Activated naive CD8-positive, alpha-beta T cell (primary cell): ENCODE measurements around the gene GOLT1A.
"Not testable (repeated sequence)": the region's sequence is repeated elsewhere in the genome, so short reads cannot be mapped to it uniquely, and the experiment has no call there.

ENCODE experiments used
- H3K27ac Mint-ChIP-seq: one replicate; pipeline ENCODE4 v1.8.0; 2021; ENCODE audit warnings: mixed read lengths
- H3K27me3 Mint-ChIP-seq: one replicate; pipeline ENCODE4 v1.8.0; 2021; ENCODE audit warnings: mixed read lengths
- H3K36me3 Mint-ChIP-seq: one replicate; pipeline ENCODE4 v1.8.0; 2021; ENCODE audit warnings: mixed read lengths
- H3K4me1 Mint-ChIP-seq: one replicate; pipeline ENCODE4 v1.8.0; 2021; ENCODE audit warnings: low read depth, mixed read lengths
- H3K4me3 Mint-ChIP-seq: one replicate; pipeline ENCODE4 v1.8.0; 2021; ENCODE audit warnings: mild to moderate bottlenecking, mixed read lengths
- H3K9me3 Mint-ChIP-seq: one replicate; pipeline ENCODE4 v1.8.0; 2021; ENCODE audit warnings: low read depth, mixed read lengths

The GOLT1A gene

DNA sequence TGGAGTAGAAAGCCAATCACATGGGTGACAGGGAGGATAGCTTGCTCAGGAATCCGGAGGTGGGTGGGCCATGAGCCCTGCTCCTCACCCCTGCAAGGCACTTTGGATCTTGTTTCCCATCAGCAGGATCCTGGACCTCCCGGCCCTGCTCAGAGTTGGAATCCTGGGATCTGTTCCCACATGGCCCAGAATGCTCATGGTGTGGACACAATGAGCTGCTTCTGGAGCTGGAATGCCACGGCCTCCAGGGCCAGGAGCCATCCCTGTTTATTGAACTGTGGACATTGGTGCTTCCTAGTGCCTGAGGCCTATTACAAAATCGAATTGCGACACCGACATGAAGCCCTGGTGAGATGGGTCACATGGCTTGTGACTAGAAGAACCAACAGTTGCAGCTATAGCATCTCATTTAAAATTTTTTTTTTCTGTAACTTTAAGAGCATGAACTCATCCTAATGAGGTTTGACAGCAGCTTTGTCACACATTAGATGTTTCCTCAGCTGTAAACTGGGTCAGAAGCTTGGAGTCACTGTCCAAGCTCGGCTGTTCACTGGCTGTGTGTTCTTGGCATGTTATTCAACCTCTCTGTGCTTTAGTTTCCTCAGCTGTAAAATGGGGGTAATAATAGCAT, 40.4 kb upstream of the GOLT1A start:
- no peaks in the 10 kb centered on the region for H3K4me1 Mint-ChIP-seq
- no peak overlapping the region for H3K4me3 Mint-ChIP-seq
- no peaks in the 10 kb centered on the region for H3K27me3 Mint-ChIP-seq
- H3K36me3 Mint-ChIP-seq: no peaks in the 10 kb centered on the region
- H3K9me3 Mint-ChIP-seq: no peaks in the 10 kb centered on the region
- no peak overlapping the region for H3K27ac Mint-ChIP-seq

DNA sequence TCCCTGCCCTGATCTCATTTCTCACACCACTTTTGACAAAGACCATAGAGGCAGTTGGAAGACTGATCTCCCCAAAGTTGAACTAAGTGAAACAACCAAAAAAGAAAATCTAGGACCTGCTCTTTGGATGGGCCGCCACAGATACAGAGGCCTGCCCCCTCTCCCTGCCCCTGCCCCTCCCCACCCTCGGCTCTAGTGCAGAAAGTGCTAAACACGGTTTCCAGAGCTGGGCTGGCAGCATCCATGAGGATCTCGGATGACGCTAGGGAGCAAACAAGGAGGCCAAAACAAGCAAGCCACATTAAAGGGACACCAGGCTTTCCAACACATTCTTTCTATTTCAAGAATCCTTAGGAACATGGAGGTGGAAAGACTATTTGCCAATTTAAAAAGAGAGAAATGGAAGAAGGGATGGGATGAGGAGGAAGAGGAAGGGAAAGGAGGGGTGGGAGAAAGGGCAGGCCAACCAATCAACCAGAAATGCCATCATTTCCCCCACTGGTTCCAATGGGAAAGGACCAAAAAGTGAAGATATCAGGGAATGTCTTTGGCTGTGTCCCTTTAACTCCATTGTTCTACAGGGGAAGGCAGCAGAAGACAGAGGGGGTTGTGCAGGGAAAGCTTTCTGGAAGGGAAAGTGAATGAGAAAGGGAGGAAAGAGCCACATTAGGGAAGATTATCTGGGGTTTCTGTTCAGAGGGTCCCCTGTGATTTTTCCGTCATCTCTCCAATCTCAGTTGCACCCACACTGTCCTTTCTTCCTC, 38.3 kb upstream of the GOLT1A start:
- Mint-ChIP-seq H3K36me3 (no peaks in the 10 kb centered on the region), H3K9me3 (no peaks in the 10 kb centered on the region), H3K27ac (no peak overlapping the region), H3K27me3 (no peaks in the 10 kb centered on the region), H3K4me3 (no peak overlapping the region), H3K4me1 (no peaks in the 10 kb centered on the region)

DNA sequence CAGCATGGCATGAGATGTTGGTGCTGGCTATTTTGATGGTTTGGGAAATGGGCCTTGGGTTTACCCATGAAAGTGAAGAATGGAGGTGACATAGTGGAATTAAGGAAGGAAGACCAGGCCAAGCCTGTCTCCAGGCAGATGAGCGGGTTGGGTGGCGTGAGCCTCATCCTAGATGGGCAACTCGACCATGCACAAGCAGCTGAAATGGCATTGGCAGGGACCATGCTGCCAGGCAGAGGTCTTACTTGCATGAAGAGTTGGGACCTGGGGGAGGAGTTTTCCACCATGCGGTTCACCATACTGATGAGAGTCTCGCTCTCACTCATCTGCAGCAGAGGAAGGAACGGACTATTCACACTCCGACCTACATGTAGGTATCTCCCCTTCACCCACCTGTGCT, 37.5 kb upstream of the GOLT1A start:
- Mint-ChIP-seq H3K27ac (no peak overlapping the region), H3K9me3 (no peaks in the 10 kb centered on the region), H3K36me3 (no peaks in the 10 kb centered on the region), H3K27me3 (no peaks in the 10 kb centered on the region), H3K4me1 (no peaks in the 10 kb centered on the region), H3K4me3 (no peak overlapping the region)

DNA sequence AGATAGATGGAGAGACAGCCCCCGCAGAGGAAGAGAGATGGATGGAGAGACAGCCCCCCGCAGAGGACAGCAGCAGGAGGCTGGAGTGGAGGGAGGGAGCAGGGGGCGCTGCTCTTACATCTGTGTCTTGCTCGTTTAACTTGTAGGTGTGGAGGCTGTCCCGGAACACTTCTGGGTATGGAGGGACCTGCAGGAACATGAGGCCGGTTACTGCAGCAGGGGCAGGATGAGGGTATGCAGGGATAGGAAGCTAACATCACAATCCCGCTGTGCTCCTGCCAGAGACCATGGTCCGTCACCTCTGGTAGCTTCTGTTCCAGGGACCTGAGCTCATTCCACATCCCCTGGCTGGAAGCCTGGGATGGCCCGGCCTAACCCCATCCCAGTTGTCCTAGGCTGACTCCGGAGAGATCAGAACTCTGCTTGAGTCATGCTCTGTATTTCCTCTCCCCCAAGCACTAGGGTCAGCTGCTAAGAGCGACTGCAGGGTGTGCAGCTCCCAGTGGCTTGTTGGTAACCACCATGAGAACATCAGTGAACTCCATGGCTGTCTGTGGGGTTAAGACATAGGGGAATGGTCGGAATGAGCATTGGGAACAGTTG, 36.7 kb upstream of the GOLT1A start:
- no peak overlapping the region for H3K4me3 Mint-ChIP-seq
- H3K27ac Mint-ChIP-seq: no peak overlapping the region
- H3K9me3 Mint-ChIP-seq: no peaks in the 10 kb centered on the region
- H3K4me1 Mint-ChIP-seq: no peaks in the 10 kb centered on the region
- H3K27me3 Mint-ChIP-seq: no peaks in the 10 kb centered on the region
- no peaks in the 10 kb centered on the region for H3K36me3 Mint-ChIP-seq

DNA sequence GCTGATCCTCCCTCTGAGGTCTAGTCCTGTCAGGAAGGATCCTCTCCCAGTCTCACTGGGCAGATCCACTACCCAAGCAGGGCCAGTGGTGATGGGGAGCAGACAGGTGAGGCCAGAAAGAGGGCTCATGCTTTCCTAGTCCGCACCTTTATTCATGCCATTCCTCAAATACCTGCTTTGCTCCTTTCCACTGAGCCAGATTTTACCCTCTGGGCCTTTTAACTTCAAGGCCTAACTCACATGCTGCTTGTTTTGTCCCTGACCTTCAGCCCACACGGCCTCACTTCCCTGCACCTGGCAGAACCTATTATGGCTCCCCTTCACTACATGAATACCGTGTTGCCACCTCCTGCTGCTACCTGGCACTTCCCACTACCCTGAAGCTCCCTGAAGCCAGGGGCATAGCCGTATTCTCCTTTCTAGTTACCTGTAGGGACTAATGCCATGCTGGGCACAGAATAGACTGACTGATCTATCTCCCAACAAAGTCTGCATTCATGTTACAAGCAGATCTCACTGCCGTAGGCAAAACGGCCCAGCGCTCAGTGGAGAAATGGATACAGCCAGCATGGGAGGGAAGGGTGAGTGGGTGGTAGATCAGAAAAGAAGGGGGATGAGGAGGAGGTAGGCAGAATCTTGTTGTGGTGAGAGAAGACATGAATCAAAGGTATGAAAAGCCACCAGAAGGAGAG, 36.1 kb upstream of the GOLT1A start:
- Mint-ChIP-seq H3K27me3 (no peaks in the 10 kb centered on the region), H3K36me3 (no peaks in the 10 kb centered on the region), H3K27ac (no peak overlapping the region), H3K9me3 (no peaks in the 10 kb centered on the region), H3K4me3 (no peak overlapping the region), H3K4me1 (no peaks in the 10 kb centered on the region)

DNA sequence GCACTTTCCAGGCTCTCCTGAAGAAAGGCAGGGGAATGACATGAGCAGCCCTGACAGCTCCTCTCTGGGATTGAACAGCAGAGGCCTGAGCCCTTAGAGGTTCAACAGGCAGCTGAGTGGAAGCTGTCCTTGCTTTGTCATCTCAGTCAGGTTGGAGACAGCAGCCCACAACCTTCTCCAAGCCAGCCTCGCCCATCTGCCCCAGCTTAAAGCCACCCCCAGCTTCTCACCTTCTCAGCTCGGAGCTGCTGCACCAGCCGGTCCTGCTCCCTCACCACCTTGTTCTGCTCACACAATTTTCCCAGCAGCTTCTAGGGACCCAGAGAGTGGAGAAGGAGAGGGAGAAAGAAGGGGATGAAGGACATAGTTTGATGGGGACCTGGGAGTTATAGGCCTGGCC, 35.2 kb upstream of the GOLT1A start:
- Mint-ChIP-seq H3K36me3 (no peaks in the 10 kb centered on the region), H3K4me1 (no peaks in the 10 kb centered on the region), H3K4me3 (no peak overlapping the region), H3K9me3 (no peaks in the 10 kb centered on the region), H3K27me3 (no peaks in the 10 kb centered on the region), H3K27ac (no peak overlapping the region)

DNA sequence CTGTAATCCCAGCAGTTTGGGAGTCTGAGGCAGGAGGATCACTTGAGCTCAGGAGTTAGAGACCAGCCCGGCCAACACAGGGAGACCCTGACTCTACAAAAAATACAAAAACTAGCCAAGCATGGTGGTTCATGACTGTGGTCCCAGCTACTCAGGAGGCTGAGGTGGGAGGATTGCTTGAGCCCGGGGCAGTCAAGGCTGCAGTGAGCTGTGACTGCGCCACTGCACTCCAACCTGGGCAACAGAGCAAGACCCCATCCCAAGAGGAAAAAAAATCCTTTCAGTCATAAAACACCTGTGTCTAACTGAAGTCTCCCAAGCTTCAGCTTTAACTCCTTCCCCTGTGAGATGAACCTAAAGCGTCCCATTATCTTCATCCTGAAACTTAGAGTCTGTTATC, 33.1 kb upstream of the GOLT1A start:
- no peaks in the 10 kb centered on the region for H3K4me1 Mint-ChIP-seq

DNA sequence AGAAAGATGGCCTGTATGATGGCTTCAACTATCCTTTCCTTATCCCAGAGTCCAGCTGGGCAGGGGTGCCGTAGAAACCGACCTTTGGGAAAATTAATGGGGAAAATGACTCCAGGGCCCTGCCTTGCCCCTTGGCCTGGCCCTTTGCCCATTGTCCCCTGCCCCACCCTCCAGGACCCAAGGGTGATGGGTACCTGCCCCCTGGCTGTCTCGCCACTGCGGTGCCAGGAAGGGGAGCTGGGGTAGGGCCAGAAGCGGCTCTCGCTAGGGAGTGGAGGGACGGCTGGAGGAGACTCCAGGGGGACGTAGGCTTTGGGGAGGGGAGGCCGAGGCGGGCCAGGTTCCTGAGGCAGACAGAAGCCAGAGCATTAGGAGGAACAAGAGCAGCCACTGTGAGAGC, 29.1 kb upstream of the GOLT1A start:
- no peak overlapping the region for H3K27ac Mint-ChIP-seq
- H3K27me3 Mint-ChIP-seq: no peaks in the 10 kb centered on the region
- H3K4me3 Mint-ChIP-seq: no peak overlapping the region
- H3K4me1 Mint-ChIP-seq: no peaks in the 10 kb centered on the region
- no peaks in the 10 kb centered on the region for H3K36me3 Mint-ChIP-seq
- no peaks in the 10 kb centered on the region for H3K9me3 Mint-ChIP-seq

More for the DNA sequence above, 33.1 kb upstream of the GOLT1A start:
- Mint-ChIP-seq H3K27ac (no peak overlapping the region), H3K9me3 (no peaks in the 10 kb centered on the region), H3K4me3 (no peak overlapping the region), H3K36me3 (no peaks in the 10 kb centered on the region), H3K27me3 (no peaks in the 10 kb centered on the region)

DNA sequence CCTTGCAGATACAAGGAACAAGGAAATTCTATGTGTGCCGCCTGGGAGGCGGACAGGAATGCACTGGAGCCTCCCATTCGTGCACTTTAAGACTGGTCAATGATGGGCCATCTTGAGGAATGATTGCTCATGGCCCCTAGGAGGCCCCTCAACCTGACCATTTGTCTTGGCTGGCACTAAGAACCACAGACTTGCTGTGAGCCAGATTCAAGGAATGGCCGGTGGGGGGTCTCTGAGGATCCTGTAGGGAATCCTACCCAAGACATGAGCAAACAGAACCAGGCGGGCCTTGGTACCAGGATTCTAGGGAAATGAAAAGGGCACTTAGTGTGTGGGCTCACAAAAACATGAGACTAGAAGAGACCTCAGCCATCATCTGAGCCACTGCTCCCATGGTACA, 28.1 kb upstream of the GOLT1A start:
- no peaks in the 10 kb centered on the region for H3K36me3 Mint-ChIP-seq
- H3K9me3 Mint-ChIP-seq: no peaks in the 10 kb centered on the region
- H3K4me1 Mint-ChIP-seq: no peaks in the 10 kb centered on the region
- H3K4me3 Mint-ChIP-seq: no peak overlapping the region
- H3K27me3 Mint-ChIP-seq: no peaks in the 10 kb centered on the region
- no peak overlapping the region for H3K27ac Mint-ChIP-seq

DNA sequence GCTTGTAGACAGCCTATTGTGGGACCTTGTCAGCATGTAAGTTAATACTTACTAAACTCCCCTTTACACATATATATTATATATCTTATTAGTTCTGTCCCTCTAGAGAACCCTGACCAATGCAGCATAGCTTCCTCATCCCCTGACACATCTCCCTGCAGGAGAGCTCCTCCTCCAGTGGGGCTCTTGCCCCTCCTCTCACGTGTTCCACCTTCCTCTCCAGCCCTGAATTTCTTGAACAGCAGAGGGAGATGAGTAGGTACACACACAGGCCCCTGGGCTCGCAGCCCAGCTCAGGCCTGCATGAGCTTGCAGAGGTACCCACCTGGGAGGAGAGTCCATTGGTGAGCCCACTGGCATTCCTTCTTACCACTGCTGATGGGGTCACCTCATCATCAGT, 27.3 kb upstream of the GOLT1A start:
- H3K27ac Mint-ChIP-seq: no peak overlapping the region
- no peaks in the 10 kb centered on the region for H3K4me1 Mint-ChIP-seq
- H3K9me3 Mint-ChIP-seq: no peaks in the 10 kb centered on the region
- no peaks in the 10 kb centered on the region for H3K36me3 Mint-ChIP-seq
- H3K27me3 Mint-ChIP-seq: no peaks in the 10 kb centered on the region
- no peak overlapping the region for H3K4me3 Mint-ChIP-seq

DNA sequence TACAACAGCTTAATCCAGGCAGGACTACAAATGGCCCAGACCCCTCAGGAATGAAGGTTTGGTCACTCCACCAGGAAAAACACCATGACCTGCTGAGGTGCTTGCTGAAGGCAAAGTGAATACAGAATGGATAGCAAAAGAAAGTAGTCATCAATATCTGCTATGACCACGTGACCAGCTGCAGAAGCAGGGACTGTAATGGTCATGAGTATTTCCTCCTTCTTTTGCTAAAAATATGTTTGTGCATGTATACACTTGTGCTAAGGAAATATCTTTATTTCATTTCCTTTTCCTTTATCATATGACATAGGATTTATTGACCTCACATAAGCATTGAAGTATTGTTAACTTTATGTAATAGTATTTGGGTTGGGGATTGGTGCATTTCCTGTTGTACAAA, 26.4 kb upstream of the GOLT1A start:
- Mint-ChIP-seq H3K27ac (no peak overlapping the region), H3K27me3 (no peaks in the 10 kb centered on the region), H3K4me1 (no peaks in the 10 kb centered on the region), H3K4me3 (no peak overlapping the region), H3K9me3 (no peaks in the 10 kb centered on the region), H3K36me3 (no peaks in the 10 kb centered on the region)

DNA sequence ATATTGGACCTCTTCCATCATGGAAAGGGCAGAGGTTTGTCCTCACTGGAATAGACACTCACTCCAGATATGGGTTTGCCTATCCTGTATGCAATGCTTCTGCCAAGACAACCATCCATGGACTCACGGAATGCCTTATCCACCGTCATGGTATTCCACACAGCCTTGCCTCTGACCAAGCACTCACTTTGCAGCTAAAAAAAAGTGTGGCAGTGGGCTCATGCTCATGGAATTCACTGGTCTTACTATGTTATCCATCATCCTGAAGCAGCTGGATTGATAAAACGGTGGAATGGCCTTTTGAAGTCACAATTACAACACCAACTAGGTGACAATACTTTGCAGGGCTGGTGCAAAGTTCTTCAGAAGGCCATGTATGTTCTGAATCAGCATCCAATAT, 25.6 kb upstream of the GOLT1A start:
- H3K36me3 Mint-ChIP-seq, H3K4me1 Mint-ChIP-seq, H3K27ac Mint-ChIP-seq, H3K27me3 Mint-ChIP-seq, H3K4me3 Mint-ChIP-seq, H3K9me3 Mint-ChIP-seq: not testable (repeated sequence)

DNA sequence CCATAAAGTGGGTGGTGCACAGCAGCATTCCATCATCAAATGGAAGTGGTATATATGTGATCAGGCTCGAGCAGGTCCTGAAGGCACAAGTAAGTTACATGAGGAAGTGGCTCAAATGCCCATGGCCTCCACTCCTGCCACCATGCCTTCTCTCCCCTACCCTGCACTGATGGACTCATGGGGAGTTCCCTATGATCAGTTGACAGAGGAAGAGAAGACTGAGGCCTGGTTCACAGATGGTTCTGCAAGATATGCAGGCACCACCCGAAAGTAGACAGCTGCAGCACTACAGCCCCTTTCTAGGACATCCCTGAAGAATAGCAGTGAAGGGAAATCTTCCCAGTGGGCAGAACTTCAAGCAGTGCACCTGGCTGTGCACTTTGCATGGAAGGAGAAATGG, 24.7 kb upstream of the GOLT1A start:
- not testable (repeated sequence) for H3K36me3 Mint-ChIP-seq, H3K27ac Mint-ChIP-seq, H3K4me1 Mint-ChIP-seq, H3K27me3 Mint-ChIP-seq, H3K9me3 Mint-ChIP-seq, H3K4me3 Mint-ChIP-seq

DNA sequence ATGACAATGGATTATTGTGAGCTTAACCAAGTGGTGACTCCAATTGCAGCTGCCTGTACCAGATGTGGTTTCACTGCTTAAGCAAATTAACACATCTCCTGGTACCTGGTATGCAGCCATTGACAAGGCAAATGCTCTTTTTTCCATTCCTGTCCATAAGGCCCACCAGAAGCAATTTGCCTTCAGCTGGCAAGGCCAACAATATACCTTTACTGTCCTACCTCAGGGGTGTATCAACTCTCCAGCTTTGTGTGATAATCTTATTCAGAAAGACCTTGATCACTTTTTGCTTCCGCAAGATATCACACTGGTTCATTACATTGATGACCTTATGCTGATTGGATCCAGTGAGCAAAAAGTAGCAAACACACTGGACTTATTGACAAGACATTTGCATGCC, 23.7 kb upstream of the GOLT1A start:
- H3K4me1 Mint-ChIP-seq, H3K27me3 Mint-ChIP-seq, H3K4me3 Mint-ChIP-seq, H3K9me3 Mint-ChIP-seq, H3K27ac Mint-ChIP-seq, H3K36me3 Mint-ChIP-seq: not testable (repeated sequence)

DNA sequence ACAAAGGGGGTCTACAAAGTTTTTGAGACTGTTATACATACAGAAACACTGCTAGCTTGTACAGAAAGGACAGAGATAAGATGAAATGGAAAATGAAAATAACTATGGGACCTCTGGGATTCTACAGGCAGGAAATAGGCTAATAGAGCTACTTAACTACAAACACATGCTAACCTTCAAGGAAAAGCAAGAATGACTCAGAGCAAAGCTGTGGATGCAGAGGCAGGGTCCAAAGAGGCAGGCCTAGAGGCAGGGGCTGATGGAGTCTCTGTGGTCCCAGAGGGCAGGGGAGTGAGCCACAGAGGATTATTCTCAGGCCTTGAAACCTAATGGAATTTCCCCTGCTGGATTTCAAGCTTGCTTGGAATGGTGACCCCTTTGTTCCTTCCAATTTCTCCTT, 18.7 kb upstream of the GOLT1A start:
- no peaks in the 10 kb centered on the region for H3K27me3 Mint-ChIP-seq
- H3K36me3 Mint-ChIP-seq: no peaks in the 10 kb centered on the region
- no peaks in the 10 kb centered on the region for H3K9me3 Mint-ChIP-seq
- no peaks in the 10 kb centered on the region for H3K4me1 Mint-ChIP-seq
- H3K4me3 Mint-ChIP-seq: no peak overlapping the region
- H3K27ac Mint-ChIP-seq: no peak overlapping the region
